Choroid plexus epithelial cell (primary cell): ENCODE data around the gene KRTAP16-1.
"Not testable (repeated sequence)": the region's sequence is repeated elsewhere in the genome, so short reads cannot be mapped to it uniquely, and the experiment has no call there.

Experiments used
- DNase-seq: peaks from one replicate; pipeline ENCODE4 v3.0.0-alpha.2; 2010; ENCODE audit warnings: low read depth
- H3K4me3 ChIP-seq: 2 replicates; pipeline ENCODE4 v1.5.1; 2011; ENCODE audit warnings: low read depth, mild to moderate bottlenecking, control low read depth, low read length, moderate library complexity
- CTCF ChIP-seq: conservative IDR thresholded peaks from 2 replicates; pipeline ENCODE4 v1.5.1; 2011; ENCODE audit warnings: low read depth, mild to moderate bottlenecking, control low read depth, inconsistent platforms, low read length, moderate library complexity

The KRTAP16-1 gene

GRCh38 chr17:41271858-41272257 lies 37.3 kb downstream of the KRTAP16-1 start:
- no peak for DNase-seq
- H3K4me3 ChIP-seq = no peak overlapping the region
- TF ChIP-seq CTCF = no peak

- H3K4me3 ChIP-seq = not testable (repeated sequence)
These were observed 37.8 kb downstream of the KRTAP16-1 start for GRCh38 chr17:41271323-41271722.

GRCh38 chr17:41267711-41268110 lies 41.4 kb downstream of the KRTAP16-1 start:
- TF ChIP-seq CTCF = no peak
- H3K4me3 ChIP-seq = no peak overlapping the region
- DNase-seq = no peak

More at GRCh38 chr17:41271323-41271722, 37.8 kb downstream of the KRTAP16-1 start:
- not testable (repeated sequence) for DNase-seq

GRCh38 chr17:41265078-41265477 lies 44.0 kb downstream of the KRTAP16-1 start, which contains the start of gene KRTAP9-6:
TSS of gene KRTAP9-6 (plus strand) at chr17:41265378. CDS start at chr17:41265378, 0 bp downstream.
- H3K4me3 ChIP-seq = no peak within 1 kb of the TSS
- TF ChIP-seq CTCF = no peak
- no peak for DNase-seq

GRCh38 chr17:41264599-41264998 lies 44.5 kb downstream of the KRTAP16-1 start:
- H3K4me3 ChIP-seq = no peak overlapping the region
- TF ChIP-seq CTCF = no peak
- DNase-seq = no peak

GRCh38 chr17:41263212-41263611 lies 45.9 kb downstream of the KRTAP16-1 start:
- no peak for DNase-seq
- TF ChIP-seq CTCF = no peak

GRCh38 chr17:41258406-41258805 lies 50.7 kb downstream of the KRTAP16-1 start:
- no peak for DNase-seq
- no peak for TF ChIP-seq CTCF
- no peak overlapping the region for H3K4me3 ChIP-seq

More at GRCh38 chr17:41263212-41263611, 45.9 kb downstream of the KRTAP16-1 start:
- H3K4me3 ChIP-seq = no peak overlapping the region
